GM19468 (cell line): ENCODE data around the gene SLC6A18.

Source experiments
- ATAC-seq: cut with Tn5 transposase; IDR thresholded peaks from one replicate; pipeline ENCODE4 v1.9.1; 2021; ENCODE audit warnings: mild to moderate bottlenecking, moderate library complexity, moderate number of reproducible peaks; ENCODE audit not compliant: unreplicated experiment; ENCODE audit errors: extremely low read depth

SLC6A18 gene, protein sequence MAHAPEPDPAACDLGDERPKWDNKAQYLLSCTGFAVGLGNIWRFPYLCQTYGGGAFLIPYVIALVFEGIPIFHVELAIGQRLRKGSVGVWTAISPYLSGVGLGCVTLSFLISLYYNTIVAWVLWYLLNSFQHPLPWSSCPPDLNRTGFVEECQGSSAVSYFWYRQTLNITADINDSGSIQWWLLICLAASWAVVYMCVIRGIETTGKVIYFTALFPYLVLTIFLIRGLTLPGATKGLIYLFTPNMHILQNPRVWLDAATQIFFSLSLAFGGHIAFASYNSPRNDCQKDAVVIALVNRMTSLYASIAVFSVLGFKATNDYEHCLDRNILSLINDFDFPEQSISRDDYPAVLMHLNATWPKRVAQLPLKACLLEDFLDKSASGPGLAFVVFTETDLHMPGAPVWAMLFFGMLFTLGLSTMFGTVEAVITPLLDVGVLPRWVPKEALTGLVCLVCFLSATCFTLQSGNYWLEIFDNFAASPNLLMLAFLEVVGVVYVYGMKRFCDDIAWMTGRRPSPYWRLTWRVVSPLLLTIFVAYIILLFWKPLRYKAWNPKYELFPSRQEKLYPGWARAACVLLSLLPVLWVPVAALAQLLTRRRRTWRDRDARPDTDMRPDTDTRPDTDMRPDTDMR

DNA sequence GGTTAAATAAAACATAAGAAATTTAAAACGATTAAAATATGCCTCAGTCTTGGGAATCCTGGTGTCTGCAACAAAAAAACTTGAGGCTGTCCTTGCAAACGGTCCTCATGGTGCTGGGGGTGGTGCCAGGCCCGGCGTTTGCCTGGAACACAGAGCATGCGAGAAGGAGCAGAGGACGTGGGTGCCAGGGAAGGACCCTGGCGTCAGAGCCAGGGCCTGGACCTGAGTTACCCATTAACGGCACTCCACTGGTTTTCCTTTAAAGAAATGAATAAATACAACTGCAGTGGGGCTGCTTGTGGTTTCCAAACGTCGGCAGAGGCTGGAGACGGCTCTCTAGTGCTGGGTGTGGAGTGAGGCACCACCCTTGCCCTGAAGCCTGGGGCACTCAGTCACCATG, at the start of gene SLC6A18:
Gene SLC6A18, plus strand, starts transcription at position 301 of the 400 bp plus-strand sequence. Its CDS starts 97 bp downstream, at position 398.
- ATAC-seq, result no peak

DNA sequence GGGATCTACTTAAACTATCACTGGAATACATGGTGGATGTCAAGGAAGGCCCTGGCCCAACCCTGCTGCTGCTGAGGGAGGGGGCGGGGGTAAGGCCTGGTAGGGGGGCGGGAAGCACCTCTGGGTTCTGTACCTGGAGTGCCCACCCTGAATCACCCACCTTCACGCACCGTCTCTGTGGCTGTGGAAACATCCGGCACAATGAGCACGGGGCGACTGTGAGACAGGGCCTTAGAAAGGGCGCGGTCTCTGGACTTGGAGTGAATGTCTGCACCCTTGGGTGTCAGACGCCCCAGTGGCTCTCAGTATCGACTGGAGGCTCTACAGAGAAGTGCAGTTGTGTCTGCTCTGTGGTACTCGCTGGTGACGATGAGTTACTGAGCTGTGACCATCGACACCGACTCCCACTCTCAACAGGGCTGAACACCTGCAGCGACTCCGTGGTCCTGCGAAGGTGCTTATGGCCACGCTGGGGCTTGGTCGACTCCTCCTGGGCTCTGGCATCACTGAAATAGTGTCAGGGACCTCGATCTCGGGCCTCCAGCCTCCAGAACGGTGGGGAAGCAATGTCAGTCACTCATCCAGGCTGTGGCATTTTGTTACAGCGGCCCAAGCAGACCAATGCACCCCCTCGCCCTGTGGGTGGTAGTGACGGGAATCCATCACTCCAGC, 49.2 kb upstream of the SLC6A18 start:
- ATAC-seq, result no peak

DNA sequence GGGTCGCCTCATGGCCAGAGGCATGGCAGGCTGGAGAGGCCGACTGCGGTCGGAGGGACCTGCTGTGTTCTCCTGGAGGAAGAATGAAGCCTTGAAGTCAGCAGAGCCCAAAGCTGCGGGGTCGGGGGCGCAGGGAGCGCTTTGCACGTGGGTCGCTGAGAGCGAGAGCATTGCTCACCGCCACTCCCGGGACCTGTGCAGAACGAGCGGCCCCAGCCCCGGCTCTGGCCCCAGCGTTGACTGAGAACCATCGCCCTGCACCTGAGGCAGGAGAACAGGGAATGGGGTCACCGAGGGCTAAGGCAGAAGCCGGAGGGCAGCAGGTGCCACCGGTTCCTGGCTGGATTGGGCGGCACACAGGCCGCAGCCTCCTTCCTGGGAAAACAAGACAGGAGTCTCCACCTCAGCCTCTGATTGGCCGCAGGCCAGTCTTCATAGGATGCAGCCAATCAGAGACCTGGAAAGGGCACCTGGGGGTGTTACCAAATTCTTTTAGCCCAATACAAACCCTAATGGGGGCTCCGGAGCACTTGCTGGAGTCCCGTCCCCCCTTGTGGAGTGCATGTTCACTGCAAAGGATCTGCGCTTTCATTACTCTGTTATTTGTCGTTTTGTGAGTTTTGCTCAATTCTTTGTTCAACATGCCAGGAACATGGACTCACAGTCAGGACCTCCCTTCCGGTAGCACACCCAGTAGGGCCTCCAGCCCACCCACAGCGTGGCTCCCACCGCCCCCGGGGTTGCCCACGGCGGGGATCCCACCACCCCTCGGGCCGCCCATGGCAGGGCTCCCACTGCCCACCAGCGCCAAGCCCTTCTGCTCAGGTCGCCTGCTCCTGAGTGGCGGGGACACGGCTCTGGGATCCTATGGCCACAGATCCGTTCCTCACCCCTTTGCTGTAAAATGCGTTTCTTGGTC, 48.4 kb upstream of the SLC6A18 start:
- ATAC-seq, result no peak

DNA sequence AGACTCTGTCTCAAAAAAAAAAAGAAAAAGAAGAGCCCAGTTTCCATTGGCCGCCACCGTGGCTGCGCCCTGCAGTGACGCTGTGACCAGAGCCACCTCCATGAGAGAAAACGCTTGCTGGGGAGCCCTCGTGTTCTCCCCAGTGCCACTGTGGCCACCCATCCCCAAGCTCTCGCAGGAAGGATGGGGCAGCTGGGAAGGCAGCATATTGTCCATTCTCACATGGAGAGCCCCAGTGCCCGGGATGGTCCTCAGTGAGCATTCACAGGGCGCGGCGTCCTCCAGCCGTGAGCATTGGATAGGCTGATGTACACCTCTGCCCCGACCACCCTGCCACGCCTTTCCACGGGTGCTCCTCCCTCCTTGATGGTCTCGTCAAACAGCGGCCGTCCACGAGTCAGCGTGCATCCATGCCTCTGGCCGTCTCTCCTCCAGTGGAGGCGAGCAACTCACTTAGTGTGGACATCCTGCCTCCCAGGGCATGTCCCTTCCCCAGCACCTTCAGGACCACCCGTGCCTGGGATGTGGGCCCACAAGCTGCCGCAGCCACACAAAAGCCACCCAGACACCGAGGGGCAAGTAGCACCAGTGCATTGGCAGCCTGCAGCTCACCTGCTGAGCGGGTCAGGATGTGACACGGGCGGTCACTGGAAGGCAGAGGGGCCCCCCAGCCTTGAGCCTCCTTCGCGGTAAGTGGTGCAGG, 47.2 kb upstream of the SLC6A18 start:
- ATAC-seq, result no peak

DNA sequence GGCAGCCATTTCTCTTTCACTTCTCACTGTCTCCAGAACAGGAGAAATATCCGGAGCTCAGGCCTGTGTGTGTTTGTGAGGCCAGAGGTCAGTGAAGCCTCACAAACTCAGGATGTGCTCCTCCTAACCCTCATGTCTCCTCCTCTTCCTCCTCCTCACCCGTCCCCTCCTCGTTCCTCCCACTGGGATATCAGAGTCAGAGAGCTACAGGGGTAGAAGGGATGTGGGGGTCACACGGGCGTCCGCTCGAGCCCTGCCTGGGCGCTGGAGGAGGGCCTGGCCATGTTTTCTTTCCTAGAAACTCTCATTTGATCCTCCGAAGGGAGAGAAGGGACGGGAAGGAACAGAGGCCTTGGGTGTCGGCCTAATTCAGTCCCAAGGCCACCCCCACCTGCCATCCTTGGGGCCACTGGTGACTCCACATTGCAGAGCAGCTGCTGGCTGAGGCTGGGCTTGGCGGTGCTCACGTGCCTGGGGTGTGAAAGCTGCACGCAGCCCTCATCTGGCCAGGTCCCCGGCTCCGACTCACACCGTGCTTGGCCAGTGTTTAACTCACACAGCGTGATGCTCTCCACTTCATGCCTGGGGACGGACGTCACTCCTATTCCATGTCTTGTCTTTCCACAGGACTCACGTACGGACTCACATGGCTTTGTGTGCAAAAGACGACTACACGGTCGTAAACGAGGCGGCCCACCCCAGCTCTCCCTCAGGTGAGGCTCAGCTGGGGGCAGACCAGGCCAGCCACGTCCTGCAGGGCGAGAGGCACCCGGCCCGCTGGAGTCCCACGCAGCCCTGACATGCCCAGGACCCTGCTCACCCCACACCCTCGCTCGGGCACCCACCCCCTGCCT, 46.4 kb upstream of the SLC6A18 start:
- ATAC-seq, result no peak

DNA sequence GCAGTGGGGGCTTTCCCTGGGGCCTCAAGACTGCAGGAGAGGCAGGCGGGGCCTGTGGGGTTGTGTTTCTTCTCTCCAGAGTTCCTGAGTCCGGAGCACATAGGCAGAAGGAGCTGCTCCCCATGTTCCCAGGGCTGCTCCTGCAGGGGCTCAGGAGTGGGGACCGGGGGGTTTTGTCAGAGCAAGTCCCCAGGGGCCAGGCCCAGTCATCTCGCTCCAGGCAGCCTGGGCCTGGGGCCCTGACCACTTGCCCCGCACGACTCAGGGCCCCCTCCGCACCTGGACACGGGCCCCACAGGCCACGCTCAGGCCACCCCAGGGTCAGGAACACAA, 45.8 kb upstream of the SLC6A18 start:
- ATAC-seq, result no peak

DNA sequence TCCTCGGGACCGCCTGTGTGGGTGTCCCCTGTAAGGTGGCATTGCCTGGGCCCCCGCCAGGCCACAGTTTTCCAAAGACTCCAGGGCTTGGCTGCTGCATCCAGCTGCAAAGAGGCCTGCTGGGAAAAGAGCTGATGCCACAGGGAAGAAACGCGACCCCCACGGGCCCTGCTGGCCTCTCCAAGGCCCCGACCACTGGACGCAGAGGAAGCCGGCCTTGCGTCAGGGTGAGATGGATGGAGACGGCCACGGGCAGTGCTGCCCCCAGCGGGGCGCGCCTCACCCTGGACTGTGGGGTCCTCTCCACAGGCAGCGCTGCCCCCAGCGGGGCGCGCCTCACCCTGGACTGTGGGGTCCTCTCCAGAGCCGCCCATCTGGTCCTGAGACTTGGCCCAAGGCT, 45.1 kb upstream of the SLC6A18 start:
- ATAC-seq, result no peak

DNA sequence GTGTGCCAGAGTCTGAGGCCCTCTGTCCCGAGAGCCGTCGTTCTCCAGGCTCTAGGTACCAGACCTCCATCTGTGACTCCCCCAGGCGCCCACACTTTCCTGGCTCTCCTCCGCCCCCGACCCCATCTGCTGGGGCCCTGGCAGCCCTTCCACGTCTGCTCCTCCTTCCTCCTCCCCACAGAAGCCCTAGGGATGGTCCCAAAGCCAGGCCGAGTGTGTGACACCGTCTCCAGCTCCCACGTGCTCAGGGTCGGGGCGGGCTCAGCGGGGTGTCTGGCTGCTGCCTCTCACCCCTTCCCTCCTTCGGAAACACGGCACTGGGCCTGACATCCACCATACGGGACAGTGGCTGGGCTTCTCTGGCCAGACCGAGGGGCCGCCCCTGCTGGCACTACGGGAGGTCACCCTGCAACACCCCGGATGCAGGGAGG, 44.3 kb upstream of the SLC6A18 start:
- no peak for ATAC-seq

DNA sequence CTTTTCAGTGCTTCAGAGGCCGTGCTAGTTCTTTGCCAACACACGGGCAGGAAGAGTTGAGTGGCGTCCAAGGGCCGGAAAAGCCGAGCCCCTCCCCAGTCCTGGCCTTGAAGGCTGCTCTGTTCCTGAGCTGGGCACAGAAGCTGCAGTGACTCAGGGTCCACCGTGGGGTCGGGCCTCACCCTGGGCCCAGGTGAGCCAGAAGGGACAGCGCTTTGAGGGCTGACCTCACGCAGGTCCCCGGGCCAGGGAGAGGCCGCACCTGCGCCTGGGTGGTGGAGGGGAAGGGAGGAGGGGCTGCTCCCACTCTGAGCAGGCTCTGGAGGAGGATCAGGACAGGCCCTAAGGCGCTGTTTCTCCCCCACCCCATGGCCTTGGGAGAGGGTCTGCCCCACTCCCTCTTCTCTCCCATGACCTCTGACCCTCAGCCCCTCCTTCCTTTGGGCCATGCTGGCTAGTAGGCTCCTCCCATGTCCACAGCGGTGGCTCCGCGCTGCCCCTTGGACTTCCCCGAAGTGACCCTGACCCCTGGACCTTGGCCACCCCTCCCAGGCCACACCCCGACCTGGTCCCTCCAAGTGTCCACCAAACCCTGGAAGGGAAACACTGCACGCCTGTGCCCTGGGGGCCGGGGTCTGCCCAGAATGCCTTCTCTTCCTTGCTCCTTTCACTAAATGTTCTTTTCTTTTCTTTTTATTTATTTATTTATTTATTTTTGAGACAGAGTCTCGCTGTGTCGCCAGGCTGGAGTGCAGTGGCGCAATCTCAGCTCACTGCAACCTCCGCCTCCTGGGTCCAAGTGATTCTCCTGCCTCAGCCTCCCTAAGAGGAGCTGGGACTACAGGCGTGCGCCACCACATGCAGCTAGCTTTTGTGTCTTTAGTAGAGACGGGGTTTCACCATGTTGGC, 43.5 kb upstream of the SLC6A18 start:
- ATAC-seq, result no peak

DNA sequence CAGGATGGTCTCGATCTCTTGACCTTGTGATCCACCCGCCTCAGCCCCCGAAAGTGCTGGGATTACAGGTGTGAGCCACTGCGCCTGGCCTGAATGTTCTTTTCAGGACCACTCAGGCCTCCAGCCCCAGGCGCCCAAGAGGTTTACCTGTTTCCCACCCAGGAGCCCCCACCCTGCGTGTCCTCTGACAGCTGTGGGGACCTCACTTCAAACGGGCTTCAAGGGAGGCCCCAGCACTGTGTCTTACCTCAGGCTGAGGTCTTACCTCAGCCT, 42.9 kb upstream of the SLC6A18 start:
- no peak for ATAC-seq

DNA sequence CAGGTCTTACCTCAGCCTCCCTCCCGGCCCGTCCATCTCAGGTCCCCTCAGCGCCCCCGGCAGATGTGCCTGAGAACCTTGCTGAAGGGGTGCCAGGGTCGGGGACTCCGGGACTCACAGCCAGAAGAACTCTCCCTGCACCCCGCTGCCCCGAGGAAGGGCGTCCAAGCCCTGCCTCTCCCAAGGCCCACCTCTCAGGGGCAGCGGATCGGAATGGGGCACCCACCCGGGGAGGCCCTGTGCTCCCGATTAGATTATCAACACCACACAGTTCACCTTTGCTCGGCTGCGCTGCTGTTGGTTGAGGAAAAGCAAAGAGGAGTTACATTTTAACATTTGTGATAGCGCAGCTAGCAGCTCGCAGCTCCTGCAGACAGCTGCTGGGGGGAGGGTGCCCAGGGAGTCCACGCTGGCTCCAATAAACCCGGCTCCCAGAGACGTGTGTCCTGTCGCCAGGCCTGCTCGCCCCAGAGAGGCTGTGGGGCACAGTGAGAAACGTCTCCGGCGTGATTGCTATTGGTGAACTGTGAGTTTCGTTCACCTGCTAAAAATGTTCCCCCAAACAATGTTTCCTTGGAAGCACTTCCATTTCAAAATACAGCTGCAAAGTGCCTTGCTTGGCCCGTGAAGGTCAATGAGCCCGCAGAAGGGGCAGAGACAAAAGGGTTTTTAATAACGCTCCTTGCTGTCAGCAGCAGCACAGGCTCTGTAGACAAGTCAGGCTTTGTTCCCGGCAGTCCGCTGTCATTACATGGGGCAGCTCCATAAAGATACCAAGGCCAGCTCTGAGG, 42.4 kb upstream of the SLC6A18 start:
- no peak for ATAC-seq

DNA sequence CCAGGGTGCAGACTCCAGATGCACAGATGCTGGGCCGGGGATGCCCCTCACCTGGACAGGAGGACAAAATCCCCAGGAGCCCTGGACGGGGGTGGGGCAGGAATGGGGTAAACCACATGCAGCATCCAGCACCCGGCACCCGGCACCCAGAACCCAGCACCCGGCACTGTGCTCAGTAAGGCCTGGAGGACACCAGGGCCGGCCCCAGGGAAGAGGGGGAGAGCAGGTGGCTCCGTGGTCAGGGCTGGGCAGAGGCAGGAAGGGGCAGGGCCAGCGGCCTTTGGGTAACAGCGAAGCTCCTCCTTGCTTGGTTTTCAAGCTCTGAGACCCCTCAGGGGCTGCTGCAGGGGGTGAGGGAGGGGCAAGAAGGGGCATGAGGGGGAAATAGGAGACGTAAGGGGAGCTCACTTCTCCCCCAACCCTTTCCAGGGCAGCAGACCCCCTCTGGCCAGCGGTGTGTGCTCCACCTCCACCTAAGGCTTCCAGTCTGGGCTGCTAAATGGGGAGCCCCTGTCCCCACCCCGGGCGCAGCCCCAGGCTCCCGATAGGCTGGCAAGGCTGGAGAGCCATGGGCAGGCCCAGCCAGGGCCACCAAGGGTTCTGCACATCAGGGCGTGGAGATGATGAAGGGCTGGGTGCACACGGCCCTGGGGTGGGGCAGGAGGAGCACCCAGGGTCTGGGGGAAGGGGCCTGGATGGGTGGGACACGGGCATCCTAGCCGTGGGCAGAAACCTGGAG, 41.6 kb upstream of the SLC6A18 start:
- ATAC-seq, result no peak

DNA sequence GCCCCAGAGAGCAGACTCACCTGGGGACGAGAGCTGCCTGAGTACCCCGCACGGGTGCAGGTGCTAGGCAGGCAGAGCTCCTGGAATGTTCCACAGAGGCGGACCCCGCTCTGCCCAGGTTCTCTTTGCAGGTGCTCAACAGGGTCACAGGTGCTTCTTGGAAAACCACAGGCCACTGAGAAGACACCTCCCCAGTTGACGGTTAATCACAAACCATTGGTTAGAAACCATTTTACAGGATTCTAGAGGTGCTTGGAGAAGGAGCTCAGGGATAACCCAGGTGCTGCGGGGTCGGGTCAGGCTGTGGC, 41.1 kb upstream of the SLC6A18 start:
- no peak for ATAC-seq

DNA sequence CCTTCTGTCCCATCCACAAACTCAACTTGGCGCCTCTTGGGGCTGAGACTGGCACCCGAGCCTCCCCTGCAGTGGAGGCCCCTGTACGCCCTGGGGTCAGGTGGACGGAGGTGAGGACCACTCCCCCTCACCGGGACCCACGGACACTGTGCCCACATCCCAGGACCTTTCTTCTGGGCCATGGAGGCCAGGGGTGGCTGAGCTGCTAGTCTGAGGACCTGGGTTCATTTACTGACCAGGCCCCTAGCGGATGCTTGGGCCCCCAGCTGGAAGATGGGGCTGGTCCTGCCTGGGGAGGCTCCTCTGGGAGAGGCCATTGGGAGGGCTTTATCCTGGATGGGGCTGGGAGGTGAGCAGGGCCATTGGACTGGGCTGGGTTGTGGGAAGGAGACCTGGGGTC, 40.7 kb upstream of the SLC6A18 start:
- no peak for ATAC-seq

DNA sequence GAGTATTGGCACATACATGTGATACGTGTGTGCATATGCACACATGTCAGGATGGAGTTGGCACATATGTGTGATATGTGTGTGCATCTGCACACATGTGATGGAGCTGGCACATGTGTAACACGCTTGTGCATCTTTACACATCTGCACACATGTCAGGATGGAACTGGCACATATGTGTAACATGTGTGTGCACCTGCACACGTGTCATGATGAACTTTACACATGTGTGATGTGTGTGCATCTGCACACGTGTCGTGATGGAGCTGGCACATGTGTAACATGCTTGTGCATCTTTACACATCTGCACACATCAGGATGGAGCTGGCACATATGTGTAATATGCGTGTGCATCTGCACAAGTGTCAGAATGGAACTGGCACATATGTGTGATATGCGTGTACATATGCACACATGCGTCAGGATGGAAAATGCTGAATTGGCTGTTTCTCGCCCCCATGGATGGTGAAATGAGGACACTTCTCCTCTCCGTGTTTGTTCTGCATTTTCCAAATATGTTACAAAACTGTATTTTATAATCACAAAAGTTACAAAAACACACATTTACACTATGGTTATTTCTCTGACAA, 40.0 kb upstream of the SLC6A18 start:
- no peak for ATAC-seq

DNA sequence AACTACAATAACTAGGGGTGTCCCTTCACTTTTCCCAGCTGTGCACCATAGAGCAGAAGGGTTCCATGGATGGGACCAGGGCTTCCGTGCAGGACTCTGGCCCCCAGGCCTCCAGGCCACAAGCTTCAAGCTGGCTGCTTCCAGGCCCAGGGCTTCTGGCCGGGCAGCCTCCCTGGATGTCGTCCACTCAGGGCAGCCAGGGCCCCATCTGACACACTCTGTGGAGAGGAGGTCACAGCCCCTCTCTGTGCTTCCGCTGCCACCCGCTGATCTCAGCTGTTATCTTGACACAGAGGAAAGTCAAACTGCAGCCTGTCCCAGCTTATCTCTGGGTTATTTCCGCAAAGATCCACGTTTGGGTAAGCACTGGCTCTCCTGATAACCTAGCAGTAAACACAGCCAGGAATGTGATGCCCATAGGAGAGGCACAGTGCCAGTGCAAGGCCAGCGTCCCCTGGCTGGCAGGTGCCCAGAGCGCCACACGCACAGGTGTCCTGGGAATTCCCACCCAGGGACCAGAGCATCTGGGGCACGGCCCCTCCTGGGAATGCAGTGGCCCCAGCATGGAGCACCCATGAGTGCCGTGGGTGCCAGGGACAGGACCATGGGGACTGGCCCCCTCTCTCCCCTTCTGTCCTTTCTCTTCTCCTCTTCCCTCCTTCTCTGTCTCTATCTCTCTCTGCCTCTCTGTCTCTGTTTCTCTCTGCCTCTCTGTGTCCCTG, 39.4 kb upstream of the SLC6A18 start:
- ATAC-seq, result no peak
